Measurements from ENCODE around the gene SSX2IP.

DNA sequence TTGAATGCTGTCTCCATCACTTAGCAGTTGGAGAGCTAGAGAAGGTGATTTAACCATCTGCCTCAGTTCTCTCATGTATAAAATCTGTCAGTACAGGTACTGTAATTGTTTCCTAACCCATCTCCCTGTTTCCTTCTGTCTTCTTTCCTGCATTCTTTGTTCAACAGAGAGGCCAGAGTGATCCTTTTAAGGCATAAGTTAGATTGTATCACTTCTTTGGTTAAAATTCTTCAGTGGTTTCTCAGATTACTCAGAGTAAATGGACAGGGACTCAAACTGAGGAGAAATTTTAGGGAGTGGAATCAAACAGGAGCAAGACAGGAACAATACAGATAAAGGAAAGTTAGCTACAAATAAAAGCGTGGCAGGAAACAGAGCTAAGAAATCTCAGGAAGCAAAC lies 45.2 kb upstream of the SSX2IP start:
- TF ChIP-seq POLR2AphosphoS5 (IDR thresholded peaks at IDR 0.05; ENCODE audit: low read depth, low read length) = no peak
- no peak for TF ChIP-seq POLR2A (IDR thresholded peaks at IDR 0.05; ENCODE audit: low read depth, low read length)
- TF ChIP-seq POU2F2 (IDR thresholded peaks at IDR 0.05; ENCODE audit: low read depth, low read length) = no peak
- no peak for TF ChIP-seq TAF1 (IDR thresholded peaks at IDR 0.05; ENCODE audit: low read depth, low read length)
